Coronary artery (tissue), 2 donors: ENCODE results near the gene SLC2A10.

ENCODE experiments used
- DNase-seq: peaks from one replicate; pipeline ENCODE4 v3.0.0-alpha.2; 2017; ENCODE audit warnings: low spot score
- H3K27ac ChIP-seq, 2 donors: fragments of 200-600 bp; sonication (generic); one replicate each; pipeline ENCODE4 v1.5.1; 2016 to 2019
- H3K4me3 ChIP-seq: fragments of 200-600 bp; sonication (generic); 2 replicates; pipeline ENCODE4 v1.5.1; 2016; ENCODE audit warnings: mild to moderate bottlenecking, moderate library complexity
- CTCF ChIP-seq: fragments of 200-600 bp; sonication (generic); IDR thresholded peaks from one replicate; pipeline ENCODE4 v1.5.1; 2019; ENCODE audit warnings: antibody characterized with exemption

Gene SLC2A10

GRCh38 chr20:46683668-46683938, 25.8 kb upstream of the SLC2A10 start:
- no peak for TF ChIP-seq CTCF
- DNase-seq: no peak
- Histone ChIP-seq H3K4me3 (peak overlapping the region; percentile 61), H3K27ac (no peak overlapping the region)

- no peak for TF ChIP-seq CTCF
- peak; percentile 73 for DNase-seq
- peak overlapping the region in 1 of 2 donors; percentile 51 for H3K27ac ChIP-seq
- peak overlapping the region; percentile 61 for H3K4me3 ChIP-seq
Observed at GRCh38 chr20:46683939-46684750, 25.3 kb upstream of the SLC2A10 start.

DNA sequence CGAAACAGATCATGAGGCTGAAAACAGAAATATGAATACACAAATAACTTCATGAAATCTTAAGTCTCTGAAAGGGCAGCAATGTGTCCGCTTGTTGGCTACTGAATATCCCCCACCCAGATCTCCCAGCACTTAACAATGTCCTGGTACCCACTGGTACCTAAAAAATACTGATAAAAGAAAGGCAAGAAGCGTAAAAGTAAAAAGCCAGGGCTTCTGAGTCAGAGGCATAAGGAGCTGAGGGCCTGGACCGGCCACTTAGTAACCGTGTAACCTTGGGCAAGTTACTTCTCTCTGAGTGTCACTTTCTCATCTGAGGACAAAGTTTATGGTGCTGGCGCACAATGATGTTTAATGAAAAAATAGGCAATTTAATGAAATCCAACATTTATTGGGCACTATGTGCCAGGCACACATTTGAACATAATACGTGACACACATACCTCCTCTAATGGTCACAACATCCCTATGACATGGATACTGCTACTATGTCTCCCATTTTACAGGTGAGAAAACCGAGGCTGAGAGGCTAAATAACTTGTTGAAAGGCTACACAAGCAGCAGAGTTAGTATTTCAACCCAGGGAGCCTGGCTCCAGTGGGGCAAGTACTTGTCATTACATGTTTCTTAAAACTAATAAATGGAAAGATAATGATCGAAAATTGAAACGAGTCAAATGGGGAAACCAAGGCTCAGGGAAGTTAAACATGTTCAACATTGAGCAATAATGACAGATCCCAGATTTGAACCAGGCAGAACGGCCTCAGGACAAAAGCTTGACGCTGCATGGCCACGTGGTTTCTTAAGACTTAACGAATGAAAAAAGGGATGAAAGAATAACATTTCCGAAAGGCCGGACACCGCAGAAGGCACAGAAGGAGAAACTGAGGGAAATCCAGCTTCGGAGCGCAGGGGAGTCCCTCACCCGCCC, 21.0 kb upstream of the SLC2A10 start:
- Histone ChIP-seq H3K27ac (peak overlapping the region; percentile 96 to 97), H3K4me3 (peak overlapping the region; percentile 89)
- DNase-seq: no peak
- TF ChIP-seq CTCF: no peak

DNA sequence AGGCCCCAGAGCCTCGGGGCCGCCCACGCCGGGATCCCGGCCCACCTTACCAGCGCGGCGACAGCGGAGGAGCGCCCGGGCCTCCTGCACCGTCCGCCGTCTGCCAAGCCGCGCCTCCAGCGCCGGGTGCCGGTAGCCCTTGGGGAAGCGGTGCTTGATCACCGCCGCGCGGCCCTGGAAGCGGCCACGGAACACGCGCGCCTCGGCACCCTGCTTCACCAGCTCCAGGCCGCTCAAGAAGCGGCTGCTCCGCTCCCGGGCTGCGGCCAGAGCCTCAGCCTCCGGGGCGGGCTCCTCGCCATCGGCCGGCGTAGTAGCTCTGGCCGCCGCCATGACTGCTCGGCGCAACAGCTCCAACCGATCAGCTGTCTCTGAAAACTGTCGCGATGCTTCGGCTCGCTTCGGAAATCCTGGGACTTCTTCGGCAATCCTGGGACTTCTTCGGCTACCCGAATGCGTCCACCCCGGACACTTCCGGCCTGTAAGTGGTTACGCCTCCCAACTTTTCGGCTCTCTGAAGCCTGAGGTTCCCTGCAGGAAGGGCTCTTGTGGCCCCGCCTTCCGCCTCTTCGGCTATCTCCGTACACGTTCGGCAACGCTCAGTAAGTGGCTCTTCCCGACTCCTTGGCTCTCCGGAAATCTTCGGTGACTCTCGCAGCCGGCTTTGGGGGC, 20.2 kb upstream of the SLC2A10 start, which contains the start of gene TP53RK:
TSS of gene TP53RK (minus strand) at position 363 of the 672 bp plus-strand sequence. CDS start at position 333, 30 bp downstream.
- peak within 1 kb of the TSS; percentile 96 to 97 for H3K27ac ChIP-seq
- TF ChIP-seq CTCF: no peak
- H3K4me3 ChIP-seq: peak within 1 kb of the TSS; percentile 89
- peak; percentile 99 for DNase-seq

DNA sequence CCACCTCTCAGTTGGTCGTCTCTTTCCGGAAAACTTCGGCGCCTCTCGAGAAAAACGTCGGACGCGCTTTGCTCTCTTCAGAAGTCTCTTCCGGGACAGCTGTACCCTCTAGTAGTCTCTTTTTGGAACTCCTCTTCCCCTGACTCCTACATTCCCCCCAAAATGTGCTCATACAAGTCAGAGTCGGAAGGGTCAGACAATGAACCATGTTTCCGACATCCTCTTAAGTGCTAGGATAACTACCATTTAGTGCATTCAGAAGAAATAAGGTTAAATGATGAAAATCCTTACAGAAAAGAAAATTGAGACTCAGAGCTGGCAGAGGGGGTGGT, 19.7 kb upstream of the SLC2A10 start:
- TF ChIP-seq CTCF: no peak
- DNase-seq: no peak
- H3K4me3 ChIP-seq: peak overlapping the region; percentile 89
- H3K27ac ChIP-seq: peak overlapping the region; percentile 85 to 96

DNA sequence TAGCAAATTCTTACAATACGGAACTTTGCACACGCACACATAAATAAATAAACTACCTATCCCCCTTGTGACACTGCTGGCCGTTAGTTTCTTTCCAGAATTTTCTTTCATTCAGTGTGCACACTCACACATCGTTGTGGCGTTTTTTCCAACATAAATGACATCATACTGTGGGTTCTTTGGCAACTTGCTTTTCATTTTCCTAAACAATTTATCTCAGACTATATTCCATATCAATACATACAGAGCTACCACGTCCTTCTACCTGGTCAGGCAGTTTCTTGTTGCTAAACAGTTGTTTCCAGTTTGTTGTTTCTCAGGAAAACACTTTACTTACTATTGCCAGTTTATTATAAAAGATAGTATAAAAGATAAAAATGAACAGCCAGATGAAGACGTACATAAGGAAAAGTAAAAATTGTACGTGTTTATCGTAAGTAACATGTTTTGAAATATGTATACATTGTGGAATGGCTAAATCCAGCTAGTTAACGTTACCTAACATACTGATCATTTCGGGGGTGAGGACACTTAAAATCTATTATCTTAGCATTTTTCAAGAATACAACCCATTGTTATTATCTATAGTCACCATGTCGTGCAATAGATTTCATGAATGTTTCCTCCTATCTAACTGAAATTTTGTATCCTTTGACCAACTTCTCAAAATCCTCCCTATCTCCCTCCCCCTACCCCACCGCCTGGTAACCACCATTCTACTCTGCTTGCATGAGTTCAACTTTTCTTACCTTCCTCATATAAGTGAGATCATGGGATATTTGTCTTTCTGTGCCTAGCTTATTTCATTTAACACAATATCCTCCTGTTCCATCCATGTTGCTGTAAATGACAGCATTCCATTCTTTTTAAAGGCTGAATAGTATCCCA, 19.0 kb upstream of the SLC2A10 start:
- Histone ChIP-seq H3K27ac (peak overlapping the region; percentile 85 to 96), H3K4me3 (peak overlapping the region; percentile 89)
- TF ChIP-seq CTCF: no peak
- DNase-seq: no peak
